ENCODE measurements around the gene SLC30A9.

DNA sequence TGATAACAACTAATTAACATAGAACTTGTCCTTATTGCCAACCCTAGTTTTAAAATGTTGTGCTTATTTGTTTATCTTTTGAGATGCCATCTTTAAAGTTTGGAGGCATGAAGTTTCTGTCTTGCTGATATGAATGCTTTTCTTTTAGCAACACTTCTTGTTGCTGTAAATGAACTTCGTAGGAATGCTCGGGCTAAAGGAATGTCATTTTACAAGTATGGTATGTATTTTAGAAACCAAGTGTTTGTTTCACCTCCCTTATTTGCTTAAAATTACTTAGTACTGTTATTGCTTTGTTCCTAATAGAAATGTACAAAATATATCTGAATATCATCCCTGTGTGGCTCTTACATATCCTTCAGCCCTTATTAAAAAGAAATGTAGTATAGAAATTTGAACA is 76.1 kb downstream of the SLC30A9 start:
- TF ChIP-seq, protein P1, sequence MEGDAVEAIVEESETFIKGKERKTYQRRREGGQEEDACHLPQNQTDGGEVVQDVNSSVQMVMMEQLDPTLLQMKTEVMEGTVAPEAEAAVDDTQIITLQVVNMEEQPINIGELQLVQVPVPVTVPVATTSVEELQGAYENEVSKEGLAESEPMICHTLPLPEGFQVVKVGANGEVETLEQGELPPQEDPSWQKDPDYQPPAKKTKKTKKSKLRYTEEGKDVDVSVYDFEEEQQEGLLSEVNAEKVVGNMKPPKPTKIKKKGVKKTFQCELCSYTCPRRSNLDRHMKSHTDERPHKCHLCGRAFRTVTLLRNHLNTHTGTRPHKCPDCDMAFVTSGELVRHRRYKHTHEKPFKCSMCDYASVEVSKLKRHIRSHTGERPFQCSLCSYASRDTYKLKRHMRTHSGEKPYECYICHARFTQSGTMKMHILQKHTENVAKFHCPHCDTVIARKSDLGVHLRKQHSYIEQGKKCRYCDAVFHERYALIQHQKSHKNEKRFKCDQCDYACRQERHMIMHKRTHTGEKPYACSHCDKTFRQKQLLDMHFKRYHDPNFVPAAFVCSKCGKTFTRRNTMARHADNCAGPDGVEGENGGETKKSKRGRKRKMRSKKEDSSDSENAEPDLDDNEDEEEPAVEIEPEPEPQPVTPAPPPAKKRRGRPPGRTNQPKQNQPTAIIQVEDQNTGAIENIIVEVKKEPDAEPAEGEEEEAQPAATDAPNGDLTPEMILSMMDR (conservative IDR thresholded peaks at IDR 0.05; ENCODE audit: low read depth in 2 of 2), result no peak
- TF ChIP-seq JUNB (IDR thresholded peaks at IDR 0.05; ENCODE audit: unreplicated experiment) (no peak), ZNF114 (CRISPR knock-in tag; IDR thresholded peaks at IDR 0.05) (no peak), POLR2AphosphoS5 (IDR thresholded peaks at IDR 0.05; ENCODE audit: low read depth) (no peak), CREB1 (CRISPR knock-in tag; IDR thresholded peaks at IDR 0.05; ENCODE audit: low read depth) (no peak), EZH2 (IDR thresholded peaks at IDR 0.05; ENCODE audit: low read depth, unreplicated experiment) (no peak), ZNF331 (CRISPR knock-in tag; IDR thresholded peaks at IDR 0.05; ENCODE audit: low read depth) (no peak), EZH2phosphoT487 (IDR thresholded peaks at IDR 0.05; ENCODE audit: unreplicated experiment) (no peak), NANOG (IDR thresholded peaks at IDR 0.05; ENCODE audit: borderline replicate concordance) (no peak)
- TF ChIP-seq, protein P2, sequence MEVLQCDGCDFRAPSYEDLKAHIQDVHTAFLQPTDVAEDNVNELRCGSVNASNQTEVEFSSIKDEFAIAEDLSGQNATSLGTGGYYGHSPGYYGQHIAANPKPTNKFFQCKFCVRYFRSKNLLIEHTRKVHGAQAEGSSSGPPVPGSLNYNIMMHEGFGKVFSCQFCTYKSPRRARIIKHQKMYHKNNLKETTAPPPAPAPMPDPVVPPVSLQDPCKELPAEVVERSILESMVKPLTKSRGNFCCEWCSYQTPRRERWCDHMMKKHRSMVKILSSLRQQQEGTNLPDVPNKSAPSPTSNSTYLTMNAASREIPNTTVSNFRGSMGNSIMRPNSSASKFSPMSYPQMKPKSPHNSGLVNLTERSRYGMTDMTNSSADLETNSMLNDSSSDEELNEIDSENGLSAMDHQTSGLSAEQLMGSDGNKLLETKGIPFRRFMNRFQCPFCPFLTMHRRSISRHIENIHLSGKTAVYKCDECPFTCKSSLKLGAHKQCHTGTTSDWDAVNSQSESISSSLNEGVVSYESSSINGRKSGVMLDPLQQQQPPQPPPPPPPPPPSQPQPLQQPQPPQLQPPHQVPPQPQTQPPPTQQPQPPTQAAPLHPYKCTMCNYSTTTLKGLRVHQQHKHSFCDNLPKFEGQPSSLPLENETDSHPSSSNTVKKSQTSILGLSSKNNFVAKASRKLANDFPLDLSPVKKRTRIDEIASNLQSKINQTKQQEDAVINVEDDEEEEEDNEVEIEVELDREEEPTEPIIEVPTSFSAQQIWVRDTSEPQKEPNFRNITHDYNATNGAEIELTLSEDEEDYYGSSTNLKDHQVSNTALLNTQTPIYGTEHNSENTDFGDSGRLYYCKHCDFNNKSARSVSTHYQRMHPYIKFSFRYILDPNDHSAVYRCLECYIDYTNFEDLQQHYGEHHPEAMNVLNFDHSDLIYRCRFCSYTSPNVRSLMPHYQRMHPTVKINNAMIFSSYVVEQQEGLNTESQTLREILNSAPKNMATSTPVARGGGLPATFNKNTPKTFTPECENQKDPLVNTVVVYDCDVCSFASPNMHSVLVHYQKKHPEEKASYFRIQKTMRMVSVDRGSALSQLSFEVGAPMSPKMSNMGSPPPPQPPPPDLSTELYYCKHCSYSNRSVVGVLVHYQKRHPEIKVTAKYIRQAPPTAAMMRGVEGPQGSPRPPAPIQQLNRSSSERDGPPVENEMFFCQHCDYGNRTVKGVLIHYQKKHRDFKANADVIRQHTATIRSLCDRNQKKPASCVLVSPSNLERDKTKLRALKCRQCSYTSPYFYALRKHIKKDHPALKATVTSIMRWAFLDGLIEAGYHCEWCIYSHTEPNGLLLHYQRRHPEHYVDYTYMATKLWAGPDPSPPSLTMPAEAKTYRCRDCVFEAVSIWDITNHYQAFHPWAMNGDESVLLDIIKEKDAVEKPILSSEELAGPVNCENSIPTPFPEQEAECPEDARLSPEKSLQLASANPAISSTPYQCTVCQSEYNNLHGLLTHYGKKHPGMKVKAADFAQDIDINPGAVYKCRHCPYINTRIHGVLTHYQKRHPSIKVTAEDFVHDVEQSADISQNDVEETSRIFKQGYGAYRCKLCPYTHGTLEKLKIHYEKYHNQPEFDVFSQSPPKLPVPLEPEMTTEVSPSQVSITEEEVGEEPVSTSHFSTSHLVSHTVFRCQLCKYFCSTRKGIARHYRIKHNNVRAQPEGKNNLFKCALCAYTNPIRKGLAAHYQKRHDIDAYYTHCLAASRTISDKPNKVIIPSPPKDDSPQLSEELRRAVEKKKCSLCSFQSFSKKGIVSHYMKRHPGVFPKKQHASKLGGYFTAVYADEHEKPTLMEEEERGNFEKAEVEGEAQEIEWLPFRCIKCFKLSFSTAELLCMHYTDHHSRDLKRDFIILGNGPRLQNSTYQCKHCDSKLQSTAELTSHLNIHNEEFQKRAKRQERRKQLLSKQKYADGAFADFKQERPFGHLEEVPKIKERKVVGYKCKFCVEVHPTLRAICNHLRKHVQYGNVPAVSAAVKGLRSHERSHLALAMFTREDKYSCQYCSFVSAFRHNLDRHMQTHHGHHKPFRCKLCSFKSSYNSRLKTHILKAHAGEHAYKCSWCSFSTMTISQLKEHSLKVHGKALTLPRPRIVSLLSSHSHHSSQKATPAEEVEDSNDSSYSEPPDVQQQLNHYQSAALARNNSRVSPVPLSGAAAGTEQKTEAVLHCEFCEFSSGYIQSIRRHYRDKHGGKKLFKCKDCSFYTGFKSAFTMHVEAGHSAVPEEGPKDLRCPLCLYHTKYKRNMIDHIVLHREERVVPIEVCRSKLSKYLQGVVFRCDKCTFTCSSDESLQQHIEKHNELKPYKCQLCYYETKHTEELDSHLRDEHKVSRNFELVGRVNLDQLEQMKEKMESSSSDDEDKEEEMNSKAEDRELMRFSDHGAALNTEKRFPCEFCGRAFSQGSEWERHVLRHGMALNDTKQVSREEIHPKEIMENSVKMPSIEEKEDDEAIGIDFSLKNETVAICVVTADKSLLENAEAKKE (CRISPR knock-in tag; IDR thresholded peaks at IDR 0.05), result no peak
- TF ChIP-seq, protein P3, sequence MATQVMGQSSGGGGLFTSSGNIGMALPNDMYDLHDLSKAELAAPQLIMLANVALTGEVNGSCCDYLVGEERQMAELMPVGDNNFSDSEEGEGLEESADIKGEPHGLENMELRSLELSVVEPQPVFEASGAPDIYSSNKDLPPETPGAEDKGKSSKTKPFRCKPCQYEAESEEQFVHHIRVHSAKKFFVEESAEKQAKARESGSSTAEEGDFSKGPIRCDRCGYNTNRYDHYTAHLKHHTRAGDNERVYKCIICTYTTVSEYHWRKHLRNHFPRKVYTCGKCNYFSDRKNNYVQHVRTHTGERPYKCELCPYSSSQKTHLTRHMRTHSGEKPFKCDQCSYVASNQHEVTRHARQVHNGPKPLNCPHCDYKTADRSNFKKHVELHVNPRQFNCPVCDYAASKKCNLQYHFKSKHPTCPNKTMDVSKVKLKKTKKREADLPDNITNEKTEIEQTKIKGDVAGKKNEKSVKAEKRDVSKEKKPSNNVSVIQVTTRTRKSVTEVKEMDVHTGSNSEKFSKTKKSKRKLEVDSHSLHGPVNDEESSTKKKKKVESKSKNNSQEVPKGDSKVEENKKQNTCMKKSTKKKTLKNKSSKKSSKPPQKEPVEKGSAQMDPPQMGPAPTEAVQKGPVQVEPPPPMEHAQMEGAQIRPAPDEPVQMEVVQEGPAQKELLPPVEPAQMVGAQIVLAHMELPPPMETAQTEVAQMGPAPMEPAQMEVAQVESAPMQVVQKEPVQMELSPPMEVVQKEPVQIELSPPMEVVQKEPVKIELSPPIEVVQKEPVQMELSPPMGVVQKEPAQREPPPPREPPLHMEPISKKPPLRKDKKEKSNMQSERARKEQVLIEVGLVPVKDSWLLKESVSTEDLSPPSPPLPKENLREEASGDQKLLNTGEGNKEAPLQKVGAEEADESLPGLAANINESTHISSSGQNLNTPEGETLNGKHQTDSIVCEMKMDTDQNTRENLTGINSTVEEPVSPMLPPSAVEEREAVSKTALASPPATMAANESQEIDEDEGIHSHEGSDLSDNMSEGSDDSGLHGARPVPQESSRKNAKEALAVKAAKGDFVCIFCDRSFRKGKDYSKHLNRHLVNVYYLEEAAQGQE (IDR thresholded peaks at IDR 0.05; ENCODE audit: unreplicated experiment), result no peak
- TF ChIP-seq, protein P4, sequence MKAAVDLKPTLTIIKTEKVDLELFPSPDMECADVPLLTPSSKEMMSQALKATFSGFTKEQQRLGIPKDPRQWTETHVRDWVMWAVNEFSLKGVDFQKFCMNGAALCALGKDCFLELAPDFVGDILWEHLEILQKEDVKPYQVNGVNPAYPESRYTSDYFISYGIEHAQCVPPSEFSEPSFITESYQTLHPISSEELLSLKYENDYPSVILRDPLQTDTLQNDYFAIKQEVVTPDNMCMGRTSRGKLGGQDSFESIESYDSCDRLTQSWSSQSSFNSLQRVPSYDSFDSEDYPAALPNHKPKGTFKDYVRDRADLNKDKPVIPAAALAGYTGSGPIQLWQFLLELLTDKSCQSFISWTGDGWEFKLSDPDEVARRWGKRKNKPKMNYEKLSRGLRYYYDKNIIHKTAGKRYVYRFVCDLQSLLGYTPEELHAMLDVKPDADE (IDR thresholded peaks at IDR 0.05), result no peak

Data from GM23338 (cell line).